ENCODE results near the gene C8A.

The C8A gene

DNA sequence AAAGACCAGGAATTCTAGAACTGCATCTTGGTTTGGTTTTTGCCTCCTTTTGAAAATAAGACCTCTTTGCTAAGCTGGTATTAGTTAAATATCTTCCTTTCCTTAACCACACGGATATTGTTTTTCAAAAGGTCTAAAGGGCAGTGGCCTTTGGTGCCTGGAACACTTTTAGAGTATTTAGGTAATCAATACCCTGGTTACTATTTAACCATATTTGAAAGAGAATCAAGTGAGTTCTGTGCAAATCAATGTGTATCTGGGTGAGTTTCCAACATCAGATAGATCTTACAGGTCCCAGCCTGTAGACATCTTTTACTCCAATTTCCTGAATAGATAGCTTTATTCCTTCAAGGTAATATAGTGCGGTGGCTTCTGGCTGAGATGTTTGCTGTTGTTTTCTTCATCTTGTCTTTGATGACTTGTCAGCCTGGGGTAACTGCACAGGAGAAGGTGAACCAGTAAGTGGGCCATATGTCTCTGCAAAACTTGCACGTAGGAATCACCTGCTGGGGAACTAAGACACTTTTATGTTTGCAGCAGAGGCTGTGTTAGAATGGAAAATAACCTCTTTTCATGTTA is at the start of gene C8A:
Gene C8A (plus strand): TSS at position 277 of the 579 bp plus-strand sequence. CDS start 105 bp downstream, at position 382.
- DNase-seq = no peak

DNA sequence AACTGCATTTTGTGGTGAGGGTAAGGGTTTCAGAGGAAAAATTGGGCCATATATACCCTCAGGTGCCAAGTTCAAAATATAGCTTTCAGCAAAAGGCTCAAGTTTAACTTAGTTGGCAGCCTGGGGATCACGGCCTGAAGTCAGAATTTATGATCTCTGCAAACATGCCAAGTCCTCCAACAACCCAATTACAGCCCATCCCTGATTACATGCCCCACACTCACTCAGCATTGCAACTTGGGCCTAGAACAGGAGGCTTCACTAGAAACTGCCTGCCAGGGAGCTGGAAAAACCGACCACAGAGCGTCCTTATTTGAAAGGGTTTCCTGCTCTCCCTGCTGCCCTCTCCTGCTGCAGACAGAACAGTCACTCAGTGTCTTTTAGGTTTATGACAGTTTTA is 47.8 kb upstream of the C8A start:
- no peak for DNase-seq

DNA sequence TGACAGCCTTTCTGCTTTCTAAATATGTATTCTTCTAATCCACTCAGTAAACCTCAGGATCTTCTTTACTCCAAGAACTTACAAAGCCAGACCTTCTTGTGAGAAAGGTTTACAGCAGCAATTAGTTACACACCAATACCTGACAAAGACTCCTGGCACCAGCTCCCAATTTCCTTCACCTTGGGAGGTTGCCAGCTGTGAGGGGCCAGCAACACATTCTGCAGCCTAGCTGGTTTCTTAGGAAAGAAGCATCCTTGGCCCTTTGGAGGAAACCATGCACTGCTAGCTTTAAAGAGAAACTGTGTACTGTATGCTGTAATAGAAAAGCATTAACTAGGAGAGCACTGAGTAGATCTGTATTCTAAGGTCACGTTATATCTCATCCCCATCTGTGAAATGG is 46.2 kb upstream of the C8A start:
- DNase-seq = no peak

DNA sequence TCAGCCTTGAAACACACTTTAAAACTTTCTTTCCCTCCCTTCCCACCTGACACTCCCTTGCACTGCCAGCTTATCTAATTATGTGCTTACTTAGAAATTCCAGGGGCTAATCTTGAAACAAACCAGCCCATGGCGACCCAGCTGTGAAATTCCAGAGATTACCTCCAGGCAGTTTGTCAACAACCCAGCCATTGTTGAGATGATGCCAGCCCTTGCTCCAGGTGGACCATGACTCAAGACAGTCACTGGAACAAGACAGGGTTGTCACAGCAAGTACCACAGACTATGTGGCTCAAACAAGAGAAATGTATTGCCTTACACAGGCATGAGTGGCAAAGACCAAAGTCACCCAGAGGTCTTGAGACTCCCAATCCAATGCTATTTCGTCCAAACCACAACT is 43.3 kb upstream of the C8A start:
- no peak for DNase-seq

DNA sequence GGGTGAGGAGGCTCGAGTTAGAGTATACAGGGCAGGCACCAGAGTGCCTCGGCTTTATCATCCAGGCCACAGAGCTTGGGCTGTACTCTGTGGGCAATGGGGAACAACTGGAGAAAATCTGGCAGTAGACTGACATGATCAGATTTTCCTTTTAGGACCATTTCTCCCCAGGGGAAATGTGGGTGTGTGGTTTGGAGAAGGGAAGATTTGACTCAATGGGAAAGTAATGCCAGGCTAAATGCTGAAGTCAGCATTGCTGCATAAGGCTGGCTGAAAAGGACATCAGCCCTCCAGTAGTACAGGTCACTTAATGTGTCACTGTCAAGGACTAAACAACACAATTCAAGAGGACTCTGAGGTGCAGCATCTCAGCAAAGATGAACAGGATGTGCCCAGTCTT is 40.4 kb upstream of the C8A start:
- DNase-seq = no peak

DNA sequence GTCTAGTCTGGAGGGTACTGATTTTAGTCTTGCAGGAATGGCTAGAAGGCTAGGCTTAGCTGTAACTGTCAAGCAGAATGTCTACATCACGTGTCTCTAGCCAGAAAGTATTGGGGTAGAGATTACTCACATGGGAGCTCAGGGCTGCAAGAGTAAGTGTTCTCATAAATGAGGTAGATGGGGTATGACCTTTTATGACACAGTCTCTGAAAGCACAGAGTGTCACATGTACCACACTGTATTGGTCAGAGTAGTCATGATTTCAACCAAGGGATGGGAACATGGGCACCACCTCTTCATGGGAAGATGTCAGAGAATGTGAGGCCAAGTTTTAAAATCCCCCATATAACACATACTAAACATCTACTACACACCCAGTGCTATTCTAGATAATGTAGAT is 38.3 kb upstream of the C8A start:
- DNase-seq = no peak

DNA sequence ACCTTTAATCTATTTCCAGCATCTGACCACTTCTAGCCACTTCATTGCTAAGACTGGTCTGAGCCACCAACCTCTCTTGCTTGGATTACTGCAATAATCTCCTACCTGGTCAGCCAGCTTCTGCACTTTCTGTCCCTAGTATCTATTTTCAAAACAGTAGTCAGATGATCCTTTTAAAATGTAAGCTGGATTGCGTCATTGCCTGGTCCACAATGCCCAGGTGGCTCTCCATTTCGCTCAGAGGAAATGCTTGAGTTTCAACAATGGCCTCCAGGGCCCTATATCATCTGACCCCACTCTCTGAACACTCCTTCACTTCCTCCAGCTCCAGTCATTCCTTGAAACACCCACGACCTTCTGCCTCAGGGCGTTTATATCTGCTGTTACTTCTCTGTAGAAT is 37.7 kb upstream of the C8A start:
- DNase-seq = no peak

DNA sequence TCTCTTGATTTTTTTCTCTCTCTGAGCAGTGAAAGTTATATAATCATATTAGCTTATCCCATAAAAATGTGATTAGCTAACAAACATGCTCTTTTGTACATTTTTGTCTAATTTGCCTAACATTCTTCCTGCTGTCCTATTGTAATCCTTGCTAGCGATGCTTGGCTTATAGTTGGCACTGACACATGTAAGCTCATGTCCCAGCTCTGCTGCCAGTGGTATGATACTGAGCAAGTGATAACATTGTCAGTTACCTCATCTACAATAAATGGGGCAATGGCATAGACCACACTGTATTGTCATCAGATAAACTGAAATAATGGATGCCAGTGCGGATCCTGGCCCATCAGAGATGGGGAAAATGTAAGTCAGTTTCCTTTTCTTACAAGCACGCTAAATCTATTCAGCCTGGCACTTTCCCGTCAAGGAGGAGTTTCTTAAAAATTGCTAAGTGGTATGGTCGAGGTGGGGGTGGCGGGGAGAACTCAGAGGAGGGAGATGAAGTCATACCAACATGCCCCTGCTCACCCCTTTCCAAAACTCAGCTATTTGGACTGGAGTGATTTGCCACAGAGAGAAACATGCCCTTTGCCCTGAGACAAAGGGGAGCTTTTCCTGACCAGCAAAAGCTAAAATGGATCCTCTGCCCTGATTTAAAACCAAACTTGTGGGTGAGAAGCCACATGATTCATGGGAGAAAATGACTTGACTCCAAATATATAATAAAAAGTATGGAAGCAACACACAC is 36.7 kb upstream of the C8A start:
- DNase-seq = peak; percentile 12

DNA sequence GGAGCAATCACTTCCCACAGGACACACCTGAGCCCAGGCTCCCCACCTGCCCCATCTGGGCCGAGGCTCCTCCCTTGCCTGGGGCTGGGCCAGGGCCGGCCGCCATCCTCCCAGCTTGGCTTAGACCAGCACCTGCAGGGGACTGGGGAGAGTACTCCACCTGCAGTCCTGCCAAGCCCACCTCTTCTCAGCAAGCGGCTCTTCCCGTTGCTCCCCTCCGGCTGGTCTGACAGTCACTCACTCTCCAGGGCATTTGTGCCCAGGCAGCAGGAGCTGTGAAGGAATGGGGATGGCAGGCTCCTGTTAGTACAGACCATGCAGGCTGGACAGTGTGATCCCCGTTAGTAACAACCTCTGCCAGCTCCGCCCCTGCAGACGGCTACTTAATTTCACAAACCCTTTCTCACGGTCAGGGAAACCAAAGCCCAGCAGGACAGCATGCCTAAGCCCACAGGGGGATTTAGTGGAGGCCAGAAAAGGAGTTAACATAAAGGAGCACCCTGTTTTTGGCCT is 35.2 kb upstream of the C8A start, which contains the start of gene FYB2:
Gene FYB2 (minus strand): TSS at position 18 of the 513 bp plus-strand sequence. CDS start 114 bp downstream, outside the sequence.
- no peak for DNase-seq

DNA sequence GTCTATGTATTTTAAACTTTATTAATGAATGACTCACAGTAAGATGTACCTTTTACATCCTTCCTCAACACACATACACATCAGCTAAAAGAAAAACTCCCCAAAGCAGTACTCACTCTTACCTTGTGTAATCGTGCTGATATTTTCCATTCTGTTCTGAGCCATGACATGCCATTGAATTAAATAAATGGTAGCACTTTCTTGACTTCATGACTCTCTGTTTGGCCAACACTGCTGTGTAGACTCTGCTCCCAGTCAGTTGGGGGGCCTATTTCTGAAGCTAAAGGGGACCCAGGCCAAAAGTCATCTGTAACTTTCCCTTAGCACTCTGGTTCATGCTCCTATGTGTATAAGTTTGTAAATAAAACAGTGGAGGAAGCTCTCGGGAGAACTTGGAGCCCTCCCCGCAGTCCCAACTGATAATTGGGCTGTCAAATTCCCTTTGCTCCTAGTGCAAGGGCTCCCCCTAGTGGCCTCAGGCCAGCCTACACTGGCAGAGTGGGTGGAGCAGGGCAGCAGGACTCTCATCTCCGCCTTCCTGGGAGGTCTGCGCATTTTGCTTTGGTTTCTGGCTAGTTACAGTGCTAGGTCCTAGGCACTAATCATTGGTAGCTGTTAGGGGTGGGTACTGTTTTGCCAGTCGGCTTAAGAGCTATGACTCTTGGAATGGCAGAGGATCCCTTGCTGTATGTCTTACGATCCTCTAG is 33.7 kb upstream of the C8A start:
- DNase-seq = peak; percentile 82

DNA sequence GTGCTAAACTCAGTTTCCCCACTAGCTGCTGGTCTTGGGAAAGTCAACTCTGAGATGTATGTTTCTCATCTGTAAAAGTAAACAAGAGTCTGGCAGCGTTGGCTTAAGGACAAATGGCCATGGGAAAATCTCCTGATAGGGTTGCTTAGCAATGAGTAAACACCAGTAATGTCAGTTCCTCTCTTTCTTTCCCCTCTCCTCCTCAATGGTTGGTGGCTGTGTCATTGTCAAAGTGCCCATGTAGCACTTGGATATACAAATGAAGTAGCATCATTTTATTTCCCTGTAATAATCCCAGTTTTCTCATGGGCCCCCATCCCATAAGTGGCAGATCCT is 33.2 kb upstream of the C8A start:
- DNase-seq = no peak

DNA sequence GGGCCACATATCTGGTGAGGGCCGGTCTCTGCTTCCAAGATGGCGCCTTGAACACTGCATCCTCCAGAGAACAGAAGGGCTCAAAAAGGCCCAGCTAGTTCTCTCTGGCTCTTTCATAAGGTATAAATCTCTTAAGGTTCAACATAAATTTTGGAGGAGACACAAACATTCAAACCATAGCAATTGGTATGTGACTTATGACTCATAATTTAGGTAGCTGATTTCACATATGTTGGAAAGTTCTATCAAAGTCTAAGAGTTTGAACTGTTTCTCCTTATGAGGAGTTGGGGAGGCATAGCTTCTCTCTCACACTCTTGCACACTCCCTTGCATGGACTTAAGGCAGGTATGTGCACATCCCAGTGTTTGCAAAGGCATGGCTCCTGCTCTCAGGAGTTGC is 30.3 kb upstream of the C8A start:
- peak; percentile 25 for DNase-seq

DNA sequence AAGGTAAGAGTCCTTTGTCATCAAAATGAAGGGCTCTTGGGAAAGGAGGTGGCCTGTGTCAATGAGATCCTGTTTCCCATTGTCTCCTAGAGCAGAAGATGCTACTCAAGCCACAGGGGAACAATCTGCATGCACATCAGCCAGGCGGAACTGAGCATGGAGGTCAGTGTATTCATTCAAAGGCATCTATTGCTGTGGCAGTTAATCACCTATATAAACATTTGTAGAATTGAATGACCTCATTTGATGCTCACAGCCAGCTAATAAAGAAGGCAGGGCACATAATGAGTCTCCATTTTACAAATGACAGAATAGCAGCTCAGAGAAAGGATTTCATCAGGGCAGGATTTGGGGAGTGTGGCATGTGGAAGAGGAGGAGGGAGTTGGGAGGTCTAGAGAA is 29.7 kb upstream of the C8A start:
- no peak for DNase-seq

DNA sequence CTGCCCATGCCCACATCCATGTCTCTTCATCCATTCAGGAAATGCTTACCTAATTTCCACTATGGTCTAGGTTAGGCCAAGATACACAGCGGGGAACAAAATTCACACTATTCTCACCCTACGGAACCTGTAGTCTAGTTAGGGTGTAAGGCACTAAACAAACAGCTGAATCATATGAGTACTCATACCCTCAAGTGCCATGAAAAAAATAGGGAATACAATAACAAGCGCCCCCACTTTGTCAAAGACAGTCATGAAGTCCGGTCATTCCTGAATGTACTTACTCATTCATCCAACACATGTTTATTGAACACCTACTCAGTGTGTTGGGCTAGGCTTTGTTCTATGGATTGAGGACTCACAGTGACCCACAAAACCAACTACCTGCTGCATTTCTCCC is 29.2 kb upstream of the C8A start:
- DNase-seq = no peak

DNA sequence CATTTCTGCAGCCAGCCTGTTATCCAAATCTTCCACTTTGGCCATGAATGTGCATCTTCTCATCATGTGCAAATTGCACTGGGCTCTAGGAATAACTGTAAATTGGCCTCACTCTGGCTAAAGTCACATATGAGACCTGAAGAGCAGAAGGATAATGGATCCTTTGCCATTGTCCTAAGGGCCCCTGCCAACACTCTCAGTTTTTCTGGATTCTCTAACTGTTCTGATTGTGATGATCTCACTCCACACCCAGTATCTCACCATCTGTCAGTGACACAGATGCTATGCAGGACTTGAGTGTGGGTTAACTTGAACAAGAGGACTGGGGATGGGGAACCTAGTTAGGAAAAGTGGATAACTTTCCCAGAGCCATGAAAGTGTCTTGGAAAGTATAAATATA is 26.9 kb upstream of the C8A start:
- no peak for DNase-seq

DNA sequence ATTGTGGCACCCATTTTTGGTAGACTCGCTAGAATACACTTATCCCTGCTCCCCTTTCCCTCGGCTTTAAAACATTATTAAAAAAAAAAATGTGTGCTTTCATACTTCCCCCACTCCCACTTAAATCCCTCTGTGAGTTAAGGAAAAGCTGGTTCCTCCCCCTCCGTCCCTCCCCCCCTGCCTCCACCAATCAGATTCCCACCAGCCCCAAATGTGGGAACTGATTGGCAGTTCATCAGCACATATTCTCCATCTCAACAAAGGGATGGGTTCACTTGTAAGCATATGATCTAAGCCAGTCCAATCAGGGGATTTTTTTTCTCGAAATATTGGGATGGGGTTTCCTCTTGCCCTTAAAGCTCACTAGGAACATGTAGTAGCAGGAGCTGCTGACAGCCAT is 24.5 kb upstream of the C8A start:
- DNase-seq = no peak

DNA sequence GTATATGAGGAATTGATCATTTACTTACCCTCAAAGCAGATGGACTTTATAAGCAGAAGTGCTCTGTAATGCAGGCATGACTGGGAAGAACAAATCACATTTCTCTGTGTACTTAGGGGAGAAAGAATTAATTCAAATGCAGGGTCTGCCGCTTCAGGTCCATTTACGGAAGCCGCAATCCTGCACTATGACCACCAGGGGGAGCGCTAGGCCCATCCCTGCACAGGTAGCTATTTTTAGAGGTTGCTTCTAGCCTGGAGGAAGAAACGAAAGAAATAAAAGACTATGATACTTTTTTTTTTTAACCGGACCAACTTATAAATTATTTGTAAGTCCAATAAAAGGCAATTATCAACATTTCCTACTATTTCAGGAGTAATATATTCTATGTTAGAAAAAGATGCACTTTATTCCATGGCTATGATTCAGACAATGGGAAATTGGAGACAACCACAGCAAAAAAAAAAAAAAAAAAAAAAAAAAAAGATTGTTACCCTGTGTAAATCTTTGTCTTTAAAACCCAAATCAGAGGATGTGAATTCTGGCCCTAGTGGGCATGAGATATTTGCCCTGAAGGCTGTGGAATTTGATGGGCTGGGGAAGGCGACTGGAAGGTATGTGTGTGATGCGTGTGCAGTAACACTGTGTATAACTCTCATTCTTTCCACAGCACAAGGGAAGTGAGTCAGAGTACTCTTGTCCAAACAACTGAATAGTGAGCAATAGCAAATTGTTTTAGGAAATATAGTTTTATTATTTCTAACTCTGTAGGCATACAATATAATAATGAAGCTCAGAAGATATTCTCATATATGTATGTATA is 22.5 kb upstream of the C8A start:
- peak; percentile 95 for DNase-seq

DNA sequence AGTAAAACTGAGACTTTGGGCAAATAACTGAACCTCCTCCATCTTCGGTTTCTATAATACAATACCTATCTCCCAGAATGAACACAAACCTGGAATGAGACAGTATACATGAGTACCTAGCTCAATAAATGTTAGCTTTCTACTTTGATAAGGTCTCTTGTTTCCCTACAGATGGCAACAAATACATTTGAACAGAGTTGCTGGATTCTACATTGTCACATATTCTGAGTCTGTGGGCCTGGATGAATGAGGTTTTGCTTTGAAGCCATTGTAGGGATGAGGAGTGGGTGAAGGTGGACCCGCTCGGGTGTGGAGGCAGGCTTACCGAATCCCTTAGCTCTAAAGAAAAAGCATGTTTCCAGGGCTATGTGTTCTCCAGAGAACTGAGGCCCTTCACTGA is 21.5 kb upstream of the C8A start:
- DNase-seq = no peak

DNA sequence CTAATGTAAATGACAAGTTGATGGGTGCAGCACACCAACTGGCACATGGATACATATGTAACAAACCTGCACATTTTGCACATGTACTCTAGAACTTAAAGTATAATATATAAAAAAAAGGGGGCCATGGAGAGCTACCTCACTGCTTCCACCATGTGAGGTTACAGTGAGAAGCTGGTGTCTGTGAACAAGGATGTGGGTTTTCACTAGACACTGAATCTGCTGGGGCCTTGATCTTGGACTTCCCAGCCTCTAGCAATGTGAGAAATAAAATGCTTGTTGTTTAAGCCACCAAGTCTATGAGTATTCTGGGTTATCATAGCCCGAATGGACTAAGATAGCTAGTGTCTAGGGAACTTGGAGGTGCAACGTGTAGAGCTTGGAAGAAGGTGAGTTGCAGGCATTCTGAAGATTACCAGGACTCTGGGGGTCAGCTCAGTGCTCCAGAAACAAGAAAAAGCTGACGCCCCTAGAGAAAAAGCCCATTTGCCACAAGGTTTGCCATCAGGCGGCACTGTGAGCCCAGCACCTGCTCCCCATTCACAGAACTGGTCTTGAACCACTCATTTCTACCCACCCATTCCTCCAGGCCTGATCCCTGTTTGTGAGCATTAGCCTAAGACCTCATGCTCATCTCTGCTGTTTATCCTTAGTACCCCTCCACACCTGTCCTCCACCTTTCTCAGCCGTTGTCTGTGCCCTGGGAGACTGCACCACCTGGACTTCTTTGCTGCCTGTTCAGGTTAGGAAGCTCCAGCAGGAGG is 20.3 kb upstream of the C8A start:
- DNase-seq = no peak

DNA sequence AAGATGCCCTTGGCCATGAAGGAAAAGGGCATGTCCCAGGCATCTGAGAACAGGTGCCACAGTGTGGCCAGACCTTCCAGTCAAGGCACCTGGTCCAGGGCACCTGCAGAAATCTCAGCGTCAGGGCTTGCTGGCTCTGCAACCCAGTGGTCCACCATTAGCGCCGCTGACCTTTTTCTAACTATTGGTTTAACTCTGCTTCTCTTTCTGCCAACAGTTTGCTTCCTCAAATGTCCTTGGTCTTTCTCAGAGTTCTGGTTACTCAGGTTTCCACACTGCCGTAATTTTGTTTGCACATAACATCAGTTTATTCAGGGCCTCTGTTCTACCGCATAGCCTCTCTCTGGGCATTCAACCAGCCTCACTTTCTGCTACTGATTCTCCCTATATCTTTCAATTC is 18.9 kb upstream of the C8A start:
- no peak for DNase-seq

DNA sequence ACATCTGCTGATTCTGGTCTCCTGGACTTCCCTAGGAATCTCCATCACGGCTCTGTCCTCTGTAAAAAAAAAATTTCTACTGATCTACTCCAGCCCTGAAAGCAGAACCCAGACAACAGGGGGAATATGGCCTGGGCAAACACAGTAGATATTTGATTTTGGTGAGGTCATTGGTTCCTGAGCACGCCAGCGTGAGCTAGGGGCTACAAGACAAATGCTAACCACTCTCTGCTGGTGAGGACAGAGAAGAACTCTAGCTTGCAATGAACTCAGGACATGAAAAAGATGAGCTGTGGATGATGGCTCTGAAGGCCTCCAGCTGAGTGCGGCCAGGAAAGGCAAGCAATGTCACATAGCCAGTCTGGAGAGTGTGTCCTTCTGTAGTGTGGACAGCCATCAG is 18.2 kb upstream of the C8A start:
- no peak for DNase-seq

DNA sequence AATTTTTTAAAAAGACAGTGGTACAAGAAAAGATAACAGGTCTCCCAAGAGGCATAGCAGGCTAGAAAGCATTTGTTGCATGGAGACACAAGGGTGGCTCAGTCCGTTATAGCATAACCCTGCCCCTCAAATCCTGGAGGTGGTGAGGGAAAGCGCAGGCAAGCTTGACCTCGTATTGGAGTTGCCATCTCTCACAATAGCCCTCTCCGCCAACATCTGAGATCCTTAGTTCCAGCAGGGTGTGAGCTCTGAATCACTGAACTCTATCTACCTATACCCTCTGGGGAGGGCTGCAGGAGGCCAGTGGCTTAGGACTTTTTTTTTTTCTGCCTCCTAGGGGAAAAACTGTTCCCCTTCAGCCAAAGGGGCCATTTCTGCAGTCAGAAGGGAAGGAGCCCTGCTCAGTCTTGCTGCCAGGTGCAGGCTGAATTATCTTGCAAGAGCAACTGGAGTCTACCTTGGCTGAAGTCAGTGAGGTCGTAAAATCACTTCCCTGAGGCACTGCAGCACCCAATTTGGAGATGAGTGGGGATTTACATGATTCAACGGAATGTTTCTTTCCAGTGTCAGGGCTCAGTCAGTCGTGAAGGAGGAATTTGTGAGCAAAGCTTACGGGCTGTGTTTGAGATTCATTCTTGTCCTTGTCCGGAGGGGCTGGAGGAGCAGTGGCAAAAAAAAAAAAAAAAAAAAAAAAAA is 17.2 kb upstream of the C8A start:
- peak; percentile 54 for DNase-seq

All from EL (cell line).